KG1 (cell line): ENCODE data around the gene TCF15.
A peak's percentile ranks its signal among the peaks of the same experiment; 100 is the strongest.
"Not testable (repeated sequence)": the region's sequence is repeated elsewhere in the genome, so short reads cannot be mapped to it uniquely, and the experiment has no call there.

Experiments used
- DNase-seq: peaks from one replicate; lab custom pipeline; 2025; lab: John Stamatoyannopoulos, UW

TCF15 gene

GRCh38 chr20:642013-642397 lies 31.9 kb upstream of the TCF15 start:
- not testable (repeated sequence) for DNase-seq

GRCh38 chr20:641516-641875 lies 31.4 kb upstream of the TCF15 start:
- DNase-seq, result no peak

- DNase-seq, result no peak
Observed at GRCh38 chr20:640674-641515, 30.8 kb upstream of the TCF15 start.

- DNase-seq, result no peak
Observed at GRCh38 chr20:638579-638978, 28.5 kb upstream of the TCF15 start.

GRCh38 chr20:637559-637958 lies 27.4 kb upstream of the TCF15 start:
- no peak for DNase-seq

GRCh38 chr20:635893-636338 lies 25.8 kb upstream of the TCF15 start:
- DNase-seq, result no peak

GRCh38 chr20:635028-635892 lies 25.2 kb upstream of the TCF15 start:
- DNase-seq, result no peak

GRCh38 chr20:634148-634925 lies 24.2 kb upstream of the TCF15 start:
- no peak for DNase-seq

- no peak for DNase-seq
Observed at GRCh38 chr20:631101-631500, 21.0 kb upstream of the TCF15 start.

- DNase-seq, result no peak
Observed at GRCh38 chr20:626579-626978, 16.5 kb upstream of the TCF15 start.

- DNase-seq, result peak; percentile 8
Observed at GRCh38 chr20:625360-625932, 15.3 kb upstream of the TCF15 start.

GRCh38 chr20:623704-624103 lies 13.6 kb upstream of the TCF15 start:
- no peak for DNase-seq

GRCh38 chr20:623021-623420 lies 12.9 kb upstream of the TCF15 start:
- DNase-seq, result no peak

- no peak for DNase-seq
Observed at GRCh38 chr20:622161-622560, 12.1 kb upstream of the TCF15 start.

- DNase-seq, result no peak
Observed at GRCh38 chr20:621125-621756, 11.1 kb upstream of the TCF15 start.

- no peak for DNase-seq
Observed at GRCh38 chr20:620246-620645, 10.1 kb upstream of the TCF15 start.

GRCh38 chr20:618980-619379 lies 8.9 kb upstream of the TCF15 start:
- DNase-seq, result no peak

- DNase-seq, result no peak
Observed at GRCh38 chr20:617934-618690, 8.0 kb upstream of the TCF15 start.

- no peak for DNase-seq
Observed at GRCh38 chr20:615514-615913, 5.4 kb upstream of the TCF15 start.

- DNase-seq, result no peak
Observed at GRCh38 chr20:611843-612185, 1.7 kb upstream of the TCF15 start.
